T-helper 2 cell (primary cell): Measurements from ENCODE around the gene DPH1.

Experiments used
- DNase-seq, 5 experiments: peaks; one replicate each; pipeline versions ENCODE4 v3.0.0 to v3.0.0-alpha.2; 2012 to 2022

Gene DPH1

GRCh38 chr17:2050300-2051060, 20.5 kb downstream of the DPH1 start:
- DNase-seq: peak; percentile 49 to 71 (median 66)

DNA sequence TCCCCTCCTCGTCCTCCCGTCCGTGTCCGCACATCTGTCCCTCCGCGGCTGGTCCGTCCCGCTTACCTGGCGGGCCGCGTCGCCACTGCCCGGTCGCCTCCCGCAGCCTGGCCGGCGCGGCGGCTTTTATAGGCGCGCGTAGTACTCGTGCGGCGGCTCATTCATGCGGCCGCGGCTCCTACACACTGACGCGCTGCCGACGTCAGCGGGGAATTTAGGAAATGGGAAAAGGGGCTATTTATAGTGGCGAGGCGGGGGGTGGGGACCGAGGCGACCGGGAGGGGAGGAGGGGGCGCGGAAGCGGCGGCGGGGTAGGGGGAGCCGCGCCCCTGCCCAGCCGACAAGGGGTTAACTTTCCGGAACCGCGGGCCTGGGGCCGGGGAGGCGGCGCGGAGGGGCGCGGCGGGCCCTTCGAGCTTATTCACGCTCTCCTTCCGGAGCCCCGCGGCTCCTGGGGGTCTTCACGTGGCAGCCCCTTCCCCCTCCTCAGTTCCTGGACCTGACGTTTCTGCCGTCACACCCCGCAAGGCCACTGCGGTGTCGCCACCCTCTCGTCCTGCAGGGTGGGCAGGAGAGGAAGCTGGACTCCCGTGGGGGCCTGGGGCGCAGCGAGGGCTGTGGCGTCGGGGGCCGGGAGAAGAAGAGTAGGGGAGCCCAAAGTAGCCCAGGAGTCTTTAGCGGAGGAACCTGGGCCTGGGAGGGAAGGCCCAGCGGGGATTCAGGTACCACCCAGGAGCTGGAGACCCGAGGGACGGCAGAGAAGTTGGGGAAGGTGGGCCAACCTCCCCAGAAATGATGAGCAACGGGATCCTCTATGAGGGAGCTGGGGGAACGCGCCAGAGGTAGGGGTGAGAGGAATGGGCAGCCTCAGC, 21.3 kb downstream of the DPH1 start:
- DNase-seq: no peak

DNA sequence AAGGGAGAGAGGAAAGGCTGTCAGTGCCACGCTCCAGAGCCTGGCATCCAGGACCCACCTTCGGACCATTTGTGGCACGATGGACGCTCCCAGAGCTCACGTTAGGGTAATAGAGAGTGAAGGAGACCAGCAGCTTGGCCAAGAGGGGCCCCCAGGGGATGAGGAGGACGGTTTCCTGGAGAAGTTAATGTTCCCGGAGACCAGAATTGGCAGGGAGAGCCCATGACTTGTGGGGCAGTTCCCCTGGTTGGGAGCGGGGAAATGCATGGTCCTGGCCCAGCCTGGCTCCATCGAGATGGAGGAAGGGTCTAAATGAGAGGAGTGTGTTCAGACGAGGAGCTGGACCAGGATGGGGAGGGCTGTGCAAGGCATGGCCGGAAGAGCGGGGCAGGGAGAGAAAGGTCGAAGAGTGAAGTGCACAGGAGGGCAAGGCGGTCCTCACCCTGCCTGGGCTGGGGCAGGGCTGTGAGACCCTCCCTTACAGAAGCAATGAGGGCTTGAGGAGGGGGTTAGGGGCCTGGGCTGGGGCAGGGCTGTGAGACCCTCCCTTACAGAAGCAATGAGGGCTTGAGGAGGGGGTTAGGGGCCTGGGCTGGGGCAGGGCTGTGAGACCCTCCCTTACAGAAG, 22.1 kb downstream of the DPH1 start:
- no peak for DNase-seq

- peak; percentile 51 to 76 (median 67) for DNase-seq
Measured at GRCh38 chr17:2053380-2054261, 23.7 kb downstream of the DPH1 start.

DNA sequence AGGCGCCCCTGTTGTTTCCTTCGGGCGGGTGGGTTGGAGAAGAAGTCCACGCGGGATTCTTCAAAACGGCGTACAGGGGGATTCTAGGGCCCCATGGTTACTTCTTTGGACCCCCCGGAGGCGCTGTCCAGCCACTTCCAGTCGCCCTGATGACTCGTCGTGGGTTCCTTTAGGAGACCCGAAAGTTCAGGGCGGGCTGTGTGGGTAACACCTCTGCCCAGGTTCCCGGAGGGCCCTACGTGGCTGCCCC, 24.2 kb downstream of the DPH1 start:
- no peak for DNase-seq

GRCh38 chr17:2054512-2055291, 24.7 kb downstream of the DPH1 start, which contains the start of gene HIC1:
TSS of gene HIC1 (plus strand) at chr17:2055103. CDS start at chr17:2056691, 1,588 bp downstream.
- peak; percentile 58 to 74 (median 68) for DNase-seq

DNA sequence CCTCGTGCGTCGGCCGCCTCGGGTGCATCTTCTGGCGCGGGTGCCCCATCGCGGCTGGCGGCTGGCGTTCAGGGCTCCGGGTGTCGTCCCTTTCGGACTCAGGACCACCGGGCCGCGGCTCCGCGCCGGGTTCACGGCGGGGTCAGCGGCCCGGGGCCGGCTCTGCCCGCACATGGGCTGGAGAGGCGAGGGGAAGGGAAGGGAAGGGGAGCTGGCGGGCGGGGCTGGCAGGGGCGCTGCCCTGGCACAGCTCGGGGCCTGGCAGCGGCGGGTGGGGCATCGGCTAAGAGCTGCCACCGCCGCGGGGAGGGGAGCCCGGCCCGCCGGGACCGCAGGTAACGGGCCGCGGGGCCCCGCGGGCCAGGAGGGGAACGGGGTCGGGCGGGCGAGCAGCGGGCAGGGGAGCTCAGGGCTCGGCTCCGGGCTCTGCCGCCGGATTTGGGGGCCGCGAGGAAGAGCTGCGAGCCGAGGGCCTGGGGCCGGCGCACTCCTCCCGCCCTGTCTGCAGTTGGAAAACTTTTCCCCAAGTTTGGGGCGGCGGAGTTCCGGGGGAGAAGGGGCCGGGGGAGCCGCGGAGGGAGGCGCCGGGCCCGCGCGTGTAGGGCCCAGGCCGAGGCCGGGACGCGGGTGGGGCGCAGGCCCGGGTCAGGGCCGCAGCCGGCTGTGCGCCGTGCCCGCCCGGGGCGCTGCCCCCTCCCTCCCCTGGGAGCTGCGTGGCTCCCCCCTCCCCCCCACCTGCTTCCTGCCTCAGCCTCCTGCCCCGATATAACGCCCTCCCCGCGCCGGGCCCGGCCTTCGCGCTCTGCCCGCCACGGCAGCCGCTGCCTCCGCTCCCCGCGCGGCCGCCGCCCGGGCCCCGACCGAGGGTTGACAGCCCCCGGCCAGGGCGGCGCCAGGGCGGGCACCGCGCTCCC, 25.6 kb downstream of the DPH1 start:
- peak in 1 of 5 experiments; percentile 54 for DNase-seq

- DNase-seq: peak in 2 of 5 experiments; percentile 44 to 77
Measured at GRCh38 chr17:2056206-2057174, 26.5 kb downstream of the DPH1 start.

DNA sequence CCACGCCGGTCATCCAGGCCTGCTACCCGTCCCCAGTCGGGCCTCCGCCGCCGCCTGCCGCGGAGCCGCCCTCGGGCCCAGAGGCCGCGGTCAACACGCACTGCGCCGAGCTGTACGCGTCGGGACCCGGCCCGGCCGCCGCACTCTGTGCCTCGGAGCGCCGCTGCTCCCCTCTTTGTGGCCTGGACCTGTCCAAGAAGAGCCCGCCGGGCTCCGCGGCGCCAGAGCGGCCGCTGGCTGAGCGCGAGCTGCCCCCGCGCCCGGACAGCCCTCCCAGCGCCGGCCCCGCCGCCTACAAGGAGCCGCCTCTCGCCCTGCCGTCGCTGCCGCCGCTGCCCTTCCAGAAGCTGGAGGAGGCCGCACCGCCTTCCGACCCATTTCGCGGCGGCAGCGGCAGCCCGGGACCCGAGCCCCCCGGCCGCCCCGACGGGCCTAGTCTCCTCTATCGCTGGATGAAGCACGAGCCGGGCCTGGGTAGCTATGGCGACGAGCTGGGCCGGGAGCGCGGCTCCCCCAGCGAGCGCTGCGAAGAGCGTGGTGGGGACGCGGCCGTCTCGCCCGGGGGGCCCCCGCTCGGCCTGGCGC, 27.3 kb downstream of the DPH1 start:
- DNase-seq: no peak

- peak in 1 of 5 experiments; percentile 36 for DNase-seq
Measured at GRCh38 chr17:2057760-2058585, 28.0 kb downstream of the DPH1 start.

DNA sequence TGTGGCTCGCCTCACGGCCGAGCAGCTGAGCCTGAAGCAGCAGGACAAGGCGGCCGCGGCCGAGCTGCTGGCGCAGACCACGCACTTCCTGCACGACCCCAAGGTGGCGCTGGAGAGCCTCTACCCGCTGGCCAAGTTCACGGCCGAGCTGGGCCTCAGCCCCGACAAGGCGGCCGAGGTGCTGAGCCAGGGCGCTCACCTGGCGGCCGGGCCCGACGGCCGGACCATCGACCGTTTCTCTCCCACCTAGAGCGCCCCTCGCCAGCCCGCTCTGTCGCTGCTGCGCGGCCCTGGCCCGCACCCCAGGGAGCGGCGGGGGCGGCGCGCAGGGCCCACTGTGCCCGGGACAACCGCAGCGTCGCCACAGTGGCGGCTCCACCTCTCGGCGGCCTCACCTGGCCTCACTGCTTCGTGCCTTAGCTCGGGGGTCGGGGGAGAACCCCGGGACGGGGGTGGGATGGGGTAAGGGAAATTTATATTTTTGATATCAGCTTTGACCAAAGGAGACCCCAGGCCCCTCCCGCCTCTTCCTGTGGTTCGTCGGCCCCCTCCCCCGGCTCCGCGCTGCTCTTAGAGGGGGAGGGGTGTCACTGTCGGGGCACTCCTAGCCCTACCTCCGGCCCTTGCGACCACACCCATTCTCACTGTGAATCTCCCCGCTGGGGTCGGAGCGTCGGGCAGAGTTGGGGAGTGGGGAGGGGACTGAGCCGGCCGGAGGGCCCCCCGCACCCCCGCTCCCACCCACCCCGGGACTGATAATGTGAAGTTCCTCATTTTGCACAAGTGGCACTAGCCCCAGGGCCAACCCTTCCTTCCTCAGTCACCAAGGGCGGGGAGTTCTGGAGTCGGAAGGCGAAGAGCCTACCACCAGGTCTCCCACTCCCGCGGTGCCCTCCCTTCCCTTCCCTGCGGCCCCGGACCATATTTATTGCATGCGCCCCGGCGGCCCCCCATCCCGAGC, 28.9 kb downstream of the DPH1 start:
- DNase-seq: peak in 4 of 5 experiments; percentile 47 to 58 (median 53)

DNA sequence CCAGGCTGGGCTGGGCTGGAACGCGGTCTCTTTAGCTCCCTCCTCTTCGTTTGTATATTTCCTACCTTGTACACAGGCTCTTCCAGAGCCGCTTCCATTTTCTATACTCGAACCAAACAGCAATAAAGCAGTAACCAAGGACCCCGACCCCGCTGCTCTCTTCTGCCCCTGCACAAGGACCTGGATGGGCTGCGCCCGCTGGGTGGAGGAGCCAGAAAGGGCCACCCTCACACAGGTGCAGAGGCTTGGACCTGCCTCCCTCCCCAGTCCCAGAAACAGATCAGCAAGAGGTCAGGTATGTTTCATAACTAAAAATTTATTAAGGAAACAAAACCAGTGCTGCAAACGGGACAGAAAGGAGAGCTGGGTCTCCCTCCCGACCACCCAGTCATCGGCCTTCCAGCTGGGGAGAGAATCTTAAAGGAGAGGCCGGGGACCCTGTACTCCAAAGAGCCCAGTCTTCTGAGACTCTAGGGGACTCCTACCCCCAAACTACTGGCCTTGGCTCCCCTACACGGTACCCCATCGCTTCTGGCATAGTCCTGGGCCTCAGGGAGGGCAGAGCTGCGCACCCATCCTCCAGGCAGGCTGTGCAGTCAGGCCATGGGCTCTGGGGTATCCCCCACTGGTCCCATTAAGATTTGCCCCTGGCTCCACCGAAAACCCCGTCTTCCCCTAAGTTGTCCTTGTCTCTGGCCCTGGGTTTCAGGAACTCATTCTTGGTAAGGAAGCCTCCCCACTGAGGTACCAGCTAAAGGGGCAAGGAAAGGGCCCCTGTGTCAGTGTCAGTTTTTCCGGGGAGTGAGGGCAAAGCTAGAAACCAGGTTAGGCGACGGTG, 29.8 kb downstream of the DPH1 start:
- no peak for DNase-seq

DNA sequence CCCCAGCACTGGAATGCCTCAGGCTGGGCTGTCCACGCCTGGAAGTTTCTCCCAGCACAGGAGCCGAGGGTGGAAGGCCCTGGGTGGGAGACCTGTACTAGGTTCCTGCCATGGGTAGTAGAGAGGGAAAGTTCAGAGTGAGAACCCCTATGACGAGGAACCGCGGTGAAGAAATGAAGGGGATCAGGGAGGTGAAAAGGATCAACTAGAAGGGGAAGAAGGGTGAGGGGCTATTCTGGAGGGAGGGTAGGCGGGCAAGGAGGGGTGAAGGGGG, 30.4 kb downstream of the DPH1 start:
- no peak for DNase-seq

- DNase-seq: no peak
Measured at GRCh38 chr17:2060681-2061440, 30.9 kb downstream of the DPH1 start.

DNA sequence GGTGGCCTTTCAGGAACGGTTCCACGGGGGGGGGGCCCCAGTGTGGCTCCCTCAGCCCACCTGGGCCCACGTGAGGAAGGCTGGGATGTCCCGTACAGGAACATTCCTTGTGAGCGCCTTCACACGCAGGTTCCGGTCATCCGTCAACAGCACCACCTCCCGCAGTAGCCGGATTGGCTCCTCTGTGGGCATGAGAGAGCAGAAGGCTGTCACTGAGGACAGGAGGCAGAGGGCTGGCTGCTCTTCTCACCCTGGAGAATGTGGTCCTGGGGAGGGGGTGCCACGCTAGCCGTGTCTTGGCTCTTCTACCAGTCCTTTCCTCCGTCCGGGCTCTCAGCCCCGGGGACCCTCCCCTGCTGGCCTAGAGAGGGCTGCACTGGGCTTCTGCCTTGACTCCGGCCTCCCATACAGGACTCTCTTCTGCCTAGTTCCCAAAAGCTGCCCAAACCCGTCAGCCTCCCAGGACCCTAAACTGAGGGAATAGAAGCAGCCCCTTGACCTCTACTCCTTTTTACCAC, 31.5 kb downstream of the DPH1 start:
- DNase-seq: no peak
